Fibroblast of peridontal ligament (primary cell): ENCODE measurements around the gene KIF22.
"Not testable (repeated sequence)": the region's sequence is repeated elsewhere in the genome, so short reads cannot be mapped to it uniquely, and the experiment has no call there.

Source experiments
- DNase-seq: peaks from one replicate; pipeline ENCODE4 v3.0.0-alpha.2; 2010; ENCODE audit errors: extremely low read depth

The KIF22 gene

DNA sequence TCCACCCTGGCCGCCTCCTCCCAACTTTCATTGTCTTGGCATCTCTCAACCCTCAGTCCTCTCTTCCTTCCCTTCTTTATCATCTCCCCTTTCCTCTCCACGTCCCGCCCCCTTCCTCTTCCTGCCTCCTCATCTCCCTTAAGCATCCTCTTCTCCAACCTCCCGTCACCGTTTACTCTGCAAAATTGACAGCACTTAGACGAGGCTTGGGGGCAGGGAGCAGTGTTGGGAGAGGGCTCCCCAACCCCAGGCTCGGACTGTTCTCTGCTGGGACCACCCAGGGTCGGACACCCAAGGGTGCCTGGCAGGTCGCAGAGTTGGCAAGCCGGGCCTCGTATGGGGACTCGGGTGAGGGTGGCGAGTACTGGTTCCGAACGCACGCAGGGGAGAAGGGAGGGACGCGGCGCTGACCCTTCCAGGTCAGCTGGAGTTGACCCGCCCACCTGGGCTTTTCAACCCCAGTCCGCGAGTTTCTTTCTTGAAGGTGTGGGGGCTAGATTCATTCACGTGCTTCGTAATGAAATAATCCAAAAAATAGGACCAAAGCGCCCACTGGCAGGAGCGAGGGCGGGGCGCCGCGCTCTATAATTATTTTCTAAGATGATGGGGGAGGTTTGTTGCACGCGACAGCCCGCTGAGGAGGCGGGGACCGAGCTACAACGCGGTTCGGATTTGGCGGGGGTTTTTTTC is 24.6 kb downstream of the KIF22 start:
- no peak for DNase-seq

DNA sequence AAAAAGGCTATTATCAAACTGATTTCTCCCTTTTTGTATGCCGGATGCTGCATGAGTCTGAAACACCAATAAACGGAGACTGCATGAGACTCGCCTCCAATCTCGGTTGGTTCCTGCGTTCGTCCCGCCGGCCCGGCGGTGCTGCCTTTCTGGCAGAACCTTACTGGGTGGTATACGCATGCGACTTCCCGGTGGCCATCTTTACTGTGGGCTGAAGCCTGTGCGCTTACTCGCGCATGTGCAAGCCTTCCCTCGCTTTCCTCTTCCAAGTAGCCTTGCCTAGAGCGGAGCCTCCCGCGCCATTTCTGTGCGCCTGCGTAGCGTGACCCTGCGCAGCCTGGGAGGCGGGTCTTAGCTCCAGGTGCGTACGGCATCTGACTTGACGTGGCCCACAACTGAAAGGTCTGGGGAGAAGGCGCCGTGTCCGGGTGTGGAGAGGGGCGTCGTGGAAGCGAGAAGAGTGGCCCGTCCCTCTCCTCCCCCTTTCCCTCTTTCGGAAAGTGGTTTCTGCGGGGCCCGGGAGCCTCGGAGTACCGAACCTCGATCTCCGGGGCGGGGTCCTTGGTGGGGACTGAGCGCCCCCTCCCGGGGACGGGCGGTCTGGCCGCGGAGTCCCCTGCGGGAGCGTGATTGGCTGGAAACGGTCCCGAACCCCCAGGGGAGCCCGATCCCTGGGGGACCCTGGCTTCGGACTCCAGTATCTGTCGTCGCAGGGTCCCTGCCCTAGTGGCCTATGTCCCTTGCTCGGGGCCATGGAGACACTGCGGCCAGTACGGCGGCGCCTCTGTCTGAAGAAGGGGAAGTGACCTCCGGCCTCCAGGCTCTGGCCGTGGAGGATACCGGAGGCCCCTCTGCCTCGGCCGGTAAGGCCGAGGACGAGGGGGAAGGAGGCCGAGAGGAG is 25.5 kb downstream of the KIF22 start, which contains the start of gene PAGR1:
TSS of gene PAGR1 (plus strand) at position 360 of the 901 bp plus-strand sequence. CDS start at position 734, 374 bp downstream.
- DNase-seq, result peak; percentile 99

DNA sequence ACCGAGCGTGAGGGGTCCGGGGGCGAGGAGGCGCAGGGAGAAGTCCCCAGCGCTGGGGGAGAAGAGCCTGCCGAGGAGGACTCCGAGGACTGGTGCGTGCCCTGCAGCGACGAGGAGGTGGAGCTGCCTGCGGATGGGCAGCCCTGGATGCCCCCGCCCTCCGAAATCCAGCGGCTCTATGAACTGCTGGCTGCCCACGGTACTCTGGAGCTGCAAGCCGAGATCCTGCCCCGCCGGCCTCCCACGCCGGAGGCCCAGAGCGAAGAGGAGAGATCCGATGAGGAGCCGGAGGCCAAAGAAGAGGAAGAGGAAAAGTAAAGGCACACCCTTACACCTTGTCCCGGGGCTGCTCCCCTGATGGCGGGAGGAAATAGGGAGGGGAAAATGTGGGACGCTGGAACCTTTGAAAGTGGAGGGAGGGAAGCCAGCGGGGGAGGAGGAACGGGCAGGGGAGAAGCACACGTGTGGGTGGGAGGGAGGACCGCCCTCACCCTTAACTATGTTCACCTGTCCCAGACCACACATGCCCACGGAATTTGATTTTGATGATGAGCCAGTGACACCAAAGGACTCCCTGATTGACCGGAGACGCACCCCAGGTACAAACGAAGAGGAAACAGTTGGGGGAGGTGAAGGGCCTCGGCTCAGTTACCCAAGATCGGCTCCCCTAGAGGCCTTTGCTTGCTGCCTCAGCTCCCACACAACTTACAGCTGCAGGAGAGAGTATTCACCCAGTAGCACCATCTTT is 26.3 kb downstream of the KIF22 start:
- DNase-seq, result no peak

DNA sequence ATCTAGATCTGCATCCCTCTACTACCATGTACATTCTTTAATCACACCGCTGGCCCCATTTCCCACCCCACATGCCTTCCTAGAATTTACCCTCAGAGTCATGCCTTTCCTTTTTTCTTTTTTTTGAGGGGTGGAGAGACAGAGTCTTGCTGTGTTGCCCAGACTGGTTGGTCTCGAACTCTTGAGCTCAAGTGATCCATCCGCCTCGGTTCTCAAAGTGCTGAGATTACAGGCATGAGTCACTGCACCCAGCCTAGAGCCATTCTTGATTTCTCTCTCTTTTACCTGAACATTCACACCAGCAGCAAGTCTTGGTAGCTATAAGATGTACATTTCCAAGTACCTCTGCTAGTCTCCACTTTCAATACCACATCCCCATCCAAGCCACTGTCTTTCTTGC is 27.5 kb downstream of the KIF22 start:
- DNase-seq, result no peak

DNA sequence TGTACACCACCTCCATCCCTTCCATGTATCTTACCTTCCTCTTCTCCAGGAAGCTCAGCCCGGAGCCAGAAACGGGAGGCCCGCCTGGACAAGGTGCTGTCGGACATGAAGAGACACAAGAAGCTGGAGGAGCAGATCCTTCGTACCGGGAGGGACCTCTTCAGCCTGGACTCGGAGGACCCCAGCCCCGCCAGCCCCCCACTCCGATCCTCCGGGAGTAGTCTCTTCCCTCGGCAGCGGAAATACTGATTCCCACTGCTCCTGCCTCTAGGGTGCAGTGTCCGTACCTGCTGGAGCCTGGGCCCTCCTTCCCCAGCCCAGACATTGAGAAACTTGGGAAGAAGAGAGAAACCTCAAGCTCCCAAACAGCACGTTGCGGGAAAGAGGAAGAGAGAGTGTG is 29.0 kb downstream of the KIF22 start:
- DNase-seq, result no peak

DNA sequence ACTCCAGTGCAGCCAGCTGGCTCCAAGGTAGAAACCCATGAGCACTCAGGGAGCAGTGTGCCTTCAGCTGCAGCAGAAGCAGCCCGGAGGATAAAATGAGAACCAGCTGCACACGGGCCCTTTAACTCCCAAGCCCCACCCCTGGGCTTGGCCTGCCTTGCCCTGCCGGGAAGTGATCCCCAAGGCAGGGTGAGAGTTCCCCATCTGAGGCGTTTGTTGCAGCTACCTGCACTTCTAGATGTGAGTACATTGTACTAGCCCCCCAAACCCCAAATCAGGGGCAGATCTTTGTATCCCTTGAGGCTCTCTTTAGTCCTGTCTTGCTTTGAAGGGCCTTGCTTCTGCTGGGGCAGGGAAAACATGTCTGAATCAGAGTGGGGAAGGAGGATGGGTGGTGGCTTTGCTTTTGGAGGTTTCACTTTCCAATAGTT is 29.7 kb downstream of the KIF22 start, which contains the start of gene MVP:
TSS of gene MVP (plus strand) at position 192 of the 431 bp plus-strand sequence. CDS start 10,088 bp downstream, outside the sequence.
- peak; percentile 75 for DNase-seq

DNA sequence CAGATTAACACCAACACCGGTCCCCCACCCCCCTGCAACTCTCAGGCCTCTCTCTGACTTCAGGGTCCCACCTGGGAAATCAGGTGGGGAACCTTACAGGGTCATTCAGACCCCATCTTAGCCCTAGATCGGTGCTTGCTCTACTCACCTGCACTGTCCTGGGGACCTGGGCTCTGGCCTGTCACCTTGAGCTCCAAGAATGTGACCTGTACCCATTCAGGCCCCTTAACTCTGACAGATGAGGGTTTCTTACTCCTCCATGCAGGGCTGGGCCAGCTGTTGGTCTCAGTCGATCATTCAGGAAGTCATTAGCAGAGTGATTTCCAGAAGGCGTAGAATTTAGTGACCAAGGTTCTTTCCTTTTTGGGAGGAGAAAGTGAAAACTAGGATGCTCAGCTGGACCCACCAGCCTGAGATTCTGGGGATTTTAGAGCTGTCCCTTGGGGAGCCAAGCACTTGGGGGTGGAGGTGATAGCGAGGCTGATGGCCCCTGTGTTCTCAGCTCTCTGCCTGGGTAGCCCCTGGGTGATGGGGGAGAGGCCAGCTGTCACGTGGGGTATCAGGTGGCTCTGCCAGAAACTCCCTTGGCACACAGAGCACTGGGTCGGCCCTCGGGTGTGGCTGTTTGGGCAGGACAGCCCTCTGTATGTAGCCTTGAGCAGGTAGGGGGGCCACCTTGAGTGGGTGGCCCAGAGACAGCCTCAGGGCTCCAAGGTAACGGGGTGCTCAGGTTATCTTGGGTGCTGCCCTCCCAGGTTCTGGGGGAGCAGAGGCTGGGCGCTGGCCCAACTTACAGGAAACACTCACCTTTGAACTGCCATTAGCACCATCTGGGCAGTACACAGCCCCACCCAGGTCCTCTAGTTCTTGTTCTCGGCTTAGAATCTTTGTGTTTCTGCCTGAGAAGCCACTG is 30.4 kb downstream of the KIF22 start:
- DNase-seq, result peak; percentile 51

DNA sequence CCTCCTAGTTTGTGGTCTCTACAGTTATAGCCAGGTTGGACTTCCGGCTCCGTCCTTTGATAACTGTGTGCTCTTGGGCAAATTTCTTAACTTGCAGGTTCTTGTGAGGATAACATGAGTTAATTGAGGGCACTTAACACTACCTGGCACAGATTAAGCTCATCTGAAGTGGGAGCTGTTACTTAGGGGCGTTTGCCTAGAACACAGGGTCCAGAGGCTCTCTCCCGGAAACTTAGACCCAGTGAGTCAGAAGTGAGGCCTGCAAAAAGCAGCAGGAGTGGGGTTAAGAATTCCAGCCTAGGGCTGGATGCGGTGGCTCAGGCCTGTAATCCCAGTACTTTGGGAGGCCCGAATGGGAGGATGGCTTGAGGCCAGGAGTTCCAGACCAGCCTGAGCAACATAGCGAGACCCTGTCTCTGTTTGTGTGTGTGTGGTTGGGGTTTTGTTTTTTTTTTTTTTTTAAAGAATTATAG is 31.1 kb downstream of the KIF22 start:
- DNase-seq, result peak; percentile 79

DNA sequence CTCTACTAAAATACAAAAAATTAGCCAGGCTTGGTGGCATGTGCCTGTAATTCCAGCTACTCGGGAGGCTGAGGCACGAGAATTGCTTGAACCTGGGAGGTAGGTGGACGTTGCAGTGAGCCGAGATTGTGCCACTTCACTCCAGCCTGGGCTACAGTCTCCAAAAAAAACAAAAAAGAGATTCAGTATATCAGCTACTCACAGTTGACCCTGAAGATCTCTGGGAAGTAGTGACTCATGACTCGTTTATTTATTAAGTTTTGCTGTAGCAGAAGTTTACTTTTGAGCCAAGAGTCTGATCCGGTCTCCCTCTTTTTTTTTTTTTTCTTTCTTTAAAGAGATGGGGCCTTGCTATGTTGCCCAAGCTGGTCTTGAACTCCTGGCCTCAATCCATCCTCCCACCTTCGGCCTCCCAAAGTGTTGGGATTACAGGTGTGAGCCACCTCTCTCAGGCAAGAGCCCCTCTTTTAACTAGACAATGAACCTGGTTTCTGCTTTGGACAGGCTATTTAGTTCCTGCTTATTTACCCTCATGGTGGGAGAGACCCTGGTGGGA is 34.1 kb downstream of the KIF22 start:
- peak; percentile 91 for DNase-seq

DNA sequence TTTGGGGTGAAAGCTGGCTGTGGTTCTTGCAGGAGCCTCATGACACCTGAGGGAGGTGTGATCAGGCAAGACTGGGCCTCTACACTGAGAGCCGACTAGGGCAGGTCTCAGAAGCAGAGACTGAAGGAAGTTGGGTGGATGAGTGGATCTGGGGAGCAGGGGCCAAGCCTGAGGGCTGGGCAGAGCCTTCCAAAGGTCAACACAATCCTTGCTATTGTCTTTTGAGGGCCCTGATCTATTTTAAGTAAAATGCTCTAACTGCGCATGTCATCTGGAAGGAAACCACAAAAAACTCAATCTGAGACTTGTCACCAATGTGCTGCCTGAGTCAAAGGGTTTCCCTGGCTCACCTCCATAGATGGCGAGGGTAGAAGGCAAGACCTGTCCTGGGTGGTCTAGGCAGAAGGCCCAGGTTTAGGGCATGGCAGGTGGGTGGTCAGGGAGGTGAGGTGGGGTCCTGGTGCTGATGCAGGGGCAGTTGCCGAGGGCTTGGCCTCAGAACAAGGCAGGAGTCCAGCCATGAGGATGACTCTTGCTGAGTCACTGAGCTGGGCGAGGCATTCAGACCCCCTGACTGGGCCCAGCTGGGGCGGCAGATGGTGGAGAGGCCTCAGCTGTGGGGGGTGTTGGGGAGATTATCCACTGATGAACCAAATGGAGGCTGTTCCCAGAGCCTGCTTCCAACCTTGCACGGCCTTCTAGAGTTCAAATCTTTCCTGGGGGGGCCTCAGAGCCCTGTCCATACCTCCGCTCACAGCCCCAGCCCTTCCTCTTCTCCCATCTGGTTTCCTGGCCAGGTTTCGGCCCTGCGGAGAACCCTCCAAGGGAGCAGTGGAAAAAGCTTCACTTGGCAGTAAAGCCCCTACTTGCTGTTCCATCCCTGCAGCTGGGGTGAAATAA is 34.8 kb downstream of the KIF22 start:
- DNase-seq, result peak; percentile 84

DNA sequence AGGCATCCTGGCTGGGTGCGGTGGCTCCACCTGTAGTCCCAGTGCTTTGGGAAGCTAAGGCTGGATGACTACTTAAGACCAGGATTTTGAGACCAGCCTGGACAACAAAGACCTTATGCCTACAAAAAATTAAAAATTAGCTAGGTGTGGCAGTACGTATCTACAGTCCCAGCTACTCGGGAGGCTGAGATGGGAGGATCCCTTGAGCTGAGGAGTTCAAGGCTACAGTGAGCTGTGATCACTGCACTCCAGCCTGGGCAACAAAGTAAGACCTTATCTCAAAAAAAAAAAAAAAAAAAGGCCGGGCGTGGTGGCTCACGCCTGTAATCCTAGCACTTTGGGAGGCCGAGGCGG is 35.8 kb downstream of the KIF22 start:
- no peak for DNase-seq

DNA sequence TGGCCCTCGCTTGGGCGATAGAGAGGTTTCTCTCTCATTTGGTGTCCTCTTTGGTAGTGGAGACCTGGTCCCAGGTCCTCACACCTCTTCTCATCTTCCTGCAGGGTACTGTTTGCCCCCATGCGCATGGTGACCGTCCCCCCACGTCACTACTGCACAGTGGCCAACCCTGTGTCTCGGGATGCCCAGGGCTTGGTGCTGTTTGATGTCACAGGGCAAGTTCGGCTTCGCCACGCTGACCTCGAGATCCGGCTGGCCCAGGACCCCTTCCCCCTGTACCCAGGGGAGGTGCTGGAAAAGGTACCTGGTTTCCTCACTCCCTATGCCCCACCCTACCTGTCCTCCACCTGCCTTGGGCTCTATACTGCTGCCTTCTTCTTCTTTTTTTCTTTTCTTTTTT is 40.2 kb downstream of the KIF22 start:
- no peak for DNase-seq

DNA sequence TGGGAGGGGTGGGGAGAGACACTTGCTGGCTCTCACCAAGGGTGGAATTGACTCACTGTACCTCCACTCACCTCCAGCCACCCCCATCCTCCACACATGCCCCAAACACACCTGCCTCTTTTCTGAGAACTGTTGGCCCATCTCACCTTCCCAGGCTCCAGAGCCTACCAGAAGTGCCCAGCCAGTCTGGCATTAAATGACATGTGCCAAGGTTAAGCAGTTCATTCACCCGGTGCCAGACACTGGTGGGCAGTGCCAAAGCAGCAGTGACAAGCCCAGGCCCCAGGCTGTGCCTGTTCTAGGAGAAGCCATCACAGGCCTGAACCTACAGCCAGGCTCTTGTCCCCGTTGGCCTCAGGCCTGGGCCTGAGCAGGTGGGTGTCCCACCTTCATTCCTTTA is 40.9 kb downstream of the KIF22 start:
- DNase-seq, result no peak

DNA sequence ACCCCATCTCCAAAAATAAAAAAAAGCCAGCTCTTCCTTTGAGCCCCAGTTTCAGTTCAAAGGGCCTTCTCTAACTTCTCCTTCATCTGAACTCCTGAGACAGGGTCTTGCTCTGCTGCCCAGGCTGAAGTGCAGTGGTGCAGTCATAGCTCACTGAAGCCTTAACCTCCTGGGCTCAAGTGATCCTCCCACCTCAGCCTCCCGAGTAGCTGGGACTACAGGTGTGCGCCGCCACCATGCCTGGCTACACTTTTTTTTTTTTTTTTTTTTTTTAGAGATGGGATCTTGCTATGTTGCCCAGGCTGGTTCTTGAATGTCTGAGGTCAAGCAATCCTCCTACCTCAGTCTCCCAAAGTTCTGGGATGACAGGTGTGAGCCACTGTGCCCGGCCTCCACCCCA is 42.7 kb downstream of the KIF22 start:
- not testable (repeated sequence) for DNase-seq

DNA sequence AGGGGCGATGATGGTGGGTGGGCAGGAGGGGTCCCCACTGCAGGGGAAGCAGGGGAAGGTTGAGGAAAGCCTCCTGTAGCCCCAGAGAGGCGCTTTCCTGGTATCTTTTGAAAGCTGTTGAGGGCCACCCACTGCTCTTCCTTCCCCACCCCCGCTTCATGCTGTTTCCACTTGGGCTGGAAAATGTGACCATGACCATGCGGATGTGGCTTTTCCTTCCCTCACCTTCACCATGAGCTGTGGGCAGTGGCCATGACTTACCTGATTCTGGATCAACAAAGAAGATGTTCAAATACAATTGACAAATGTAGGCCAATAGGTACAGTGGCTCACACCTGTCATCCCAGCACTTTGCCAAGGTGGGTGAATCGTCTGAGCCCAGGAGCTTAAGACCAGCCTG is 43.5 kb downstream of the KIF22 start:
- DNase-seq, result no peak

DNA sequence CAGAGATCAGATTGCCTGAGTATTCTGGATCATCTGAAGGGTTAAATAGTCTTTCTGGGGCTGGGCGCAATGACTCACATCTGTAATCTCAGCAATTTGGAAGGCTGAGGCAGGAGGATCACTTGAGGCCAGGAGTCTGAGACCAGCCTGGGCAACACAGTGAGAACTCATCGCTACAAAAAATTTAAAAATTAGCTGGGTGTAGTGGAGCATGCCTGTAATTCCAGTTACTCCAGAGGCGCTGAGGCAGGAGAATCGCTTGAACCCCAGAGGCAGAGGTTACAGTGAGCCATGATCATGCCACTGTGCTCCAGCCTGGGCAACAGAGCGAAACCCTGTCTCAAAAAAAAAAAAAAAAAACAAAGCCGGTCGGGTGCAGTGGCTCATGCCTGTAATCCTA is 45.4 kb downstream of the KIF22 start:
- DNase-seq, result no peak

DNA sequence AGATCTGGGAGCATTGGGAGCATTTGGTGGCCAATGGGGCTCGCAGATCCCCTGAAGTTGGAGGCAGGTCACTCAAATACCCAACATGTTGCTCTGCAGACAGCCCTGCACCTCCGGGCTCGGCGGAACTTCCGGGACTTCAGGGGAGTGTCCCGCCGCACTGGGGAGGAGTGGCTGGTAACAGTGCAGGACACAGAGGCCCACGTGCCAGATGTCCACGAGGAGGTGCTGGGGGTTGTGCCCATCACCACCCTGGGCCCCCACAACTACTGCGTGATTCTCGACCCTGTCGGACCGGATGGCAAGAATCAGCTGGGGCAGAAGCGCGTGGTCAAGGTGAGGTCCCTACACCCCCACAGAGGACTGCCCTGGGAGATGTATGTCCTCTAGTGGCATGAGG is 46.1 kb downstream of the KIF22 start:
- DNase-seq, result no peak

DNA sequence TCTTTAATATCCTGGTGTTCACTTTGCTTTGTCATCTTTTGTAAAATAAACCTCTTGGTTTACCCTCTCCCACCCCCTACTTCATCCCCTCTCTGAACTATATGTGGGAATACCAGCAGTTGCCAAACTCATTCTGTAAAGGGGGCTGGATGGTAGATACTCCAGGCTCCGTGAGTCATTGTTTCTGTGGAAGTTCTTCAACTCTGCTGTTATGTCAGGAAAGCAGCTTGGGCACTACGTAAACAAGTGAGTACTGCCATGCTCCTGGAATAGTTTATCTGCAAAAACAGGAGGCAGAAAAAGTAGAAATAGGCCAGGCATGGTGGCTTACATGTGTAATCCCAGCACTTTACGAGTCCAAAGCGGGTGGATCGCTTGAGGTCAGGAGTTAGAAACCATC is 47.3 kb downstream of the KIF22 start:
- DNase-seq, result no peak

DNA sequence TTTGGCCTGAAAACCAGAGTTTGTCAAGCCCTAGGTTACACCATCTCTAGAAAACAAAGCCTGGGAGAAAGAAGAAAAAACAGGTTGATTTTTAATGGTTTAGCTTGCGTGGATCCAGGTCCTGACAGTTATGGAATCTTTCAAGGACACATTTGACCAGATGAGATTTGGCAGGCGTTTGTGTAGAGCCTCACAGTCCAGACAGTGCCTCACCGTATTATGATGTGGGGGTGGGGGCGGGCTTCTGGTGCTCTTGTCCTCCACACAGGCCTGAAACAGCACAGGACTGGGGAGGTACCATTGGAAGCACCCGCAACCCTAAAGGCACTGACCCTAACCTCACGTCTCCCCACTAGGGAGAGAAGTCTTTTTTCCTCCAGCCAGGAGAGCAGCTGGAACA is 49.3 kb downstream of the KIF22 start:
- DNase-seq, result no peak

DNA sequence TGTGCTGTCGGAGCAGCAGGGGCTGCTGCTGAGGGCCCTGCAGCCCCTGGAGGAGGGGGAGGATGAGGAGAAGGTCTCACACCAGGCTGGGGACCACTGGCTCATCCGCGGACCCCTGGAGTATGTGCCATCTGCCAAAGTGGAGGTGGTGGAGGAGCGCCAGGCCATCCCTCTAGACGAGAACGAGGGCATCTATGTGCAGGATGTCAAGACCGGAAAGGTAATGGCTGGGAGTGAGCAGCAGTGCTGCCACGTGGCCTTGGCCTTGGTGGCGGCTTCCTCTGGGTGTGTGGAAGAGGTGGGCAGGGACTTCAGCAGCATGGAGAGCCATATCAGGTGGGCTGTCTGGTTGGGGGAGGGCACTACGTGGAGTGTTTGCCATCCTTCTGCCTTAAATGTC is 49.7 kb downstream of the KIF22 start:
- no peak for DNase-seq
